ENCODE results near the gene USP6NL. TPM values are rescaled to one million over a fixed set of nuclear protein-coding genes. Genes with fewer than 3 reads are reported as not detected.

Gene USP6NL
- total and polyA plus RNA-seq, 2 of the 8 experiments (the other 6 are each of a cell fraction or from before 2014, with no cell fraction given) = 10.9 to 28.8 TPM

DNA sequence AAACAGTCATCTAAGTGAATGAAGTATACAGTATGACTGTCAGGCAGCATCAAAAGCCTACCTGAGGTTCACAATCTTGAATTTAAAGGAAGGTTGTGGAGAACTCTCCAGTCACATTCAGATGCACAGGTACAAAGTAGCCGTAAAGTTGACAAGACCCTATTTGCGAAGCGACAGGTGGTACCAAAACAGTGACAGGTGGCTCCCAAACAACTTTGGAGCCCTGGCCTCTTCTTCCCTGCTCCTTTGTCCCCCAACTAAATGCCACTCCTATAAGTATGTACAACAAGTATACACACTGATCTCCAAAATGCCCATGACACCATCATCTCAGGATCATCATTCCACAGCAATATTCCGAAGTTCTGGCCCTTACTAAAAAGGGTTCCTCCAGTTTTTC is 53.5 kb downstream of the USP6NL start:
- Histone ChIP-seq H3K4me3 (ENCODE audit: extremely low read depth in 1 of 4, insufficient read depth in 2 of 4, low read depth in 3 of 4, low read length in 4 of 4) (no peak overlapping the region), H4K20me1 (replicated peaks in 1 of 2; ENCODE audit: control insufficient read depth in 1 of 2, insufficient read depth in 2 of 2, low read length in 2 of 2) (peaks cover 2 to 5% of the 10 kb centered on the region in 2 experiments), H3K27ac (ENCODE audit: low read depth, low read length) (no peak overlapping the region), H2BK5ac (ENCODE audit: low read depth, low read length) (no peak overlapping the region), H3K18ac (ENCODE audit: extremely low read depth, low read length) (no peak overlapping the region), H3K9ac (replicated peaks in 1 of 4; ENCODE audit: extremely low read depth in 1 of 4, low read depth in 3 of 4, low read length in 3 of 4) (no peak overlapping the region), H3K79me2 (ENCODE audit: control insufficient read depth in 1 of 2, insufficient read depth in 2 of 2, low read length in 2 of 2) (peaks cover 0 to 89% of the 10 kb centered on the region in 2 experiments; a peak in 3 of 4 replicates), H3K27me3 (replicated peaks in 1 of 4; ENCODE audit: control insufficient read depth in 3 of 4, extremely low read depth in 1 of 4, insufficient read depth in 3 of 4, low read length in 3 of 4) (no peaks in the 10 kb centered on the region), H4K91ac (replicated peaks; ENCODE audit: insufficient read length, low read length) (no peak overlapping the region), H2AK5ac (ENCODE audit: low read depth, low read length) (no peak overlapping the region), H3K23ac (ENCODE audit: insufficient read length) (no peak overlapping the region), H3K4ac (replicated peaks; ENCODE audit: insufficient read length, low read depth, low read length) (no peak overlapping the region), H4K8ac (ENCODE audit: extremely low read depth, insufficient read depth, low read length) (no peak overlapping the region), H2BK12ac (ENCODE audit: low read depth, low read length) (no peak overlapping the region), H2BK20ac (ENCODE audit: low read length) (no peak overlapping the region), H3K23me2 (ENCODE audit: low read depth, low read length) (no peaks in the 10 kb centered on the region), H3K14ac (ENCODE audit: insufficient read length) (no peak overlapping the region), H2BK15ac (ENCODE audit: low read length) (no peak overlapping the region), H2AFZ (ENCODE audit: low read length) (no peak overlapping the region), H3K4me1 (replicated peaks in 1 of 4; ENCODE audit: control insufficient read depth in 3 of 4, insufficient read depth in 4 of 4, low read length in 3 of 4) (no peaks in the 10 kb centered on the region), H4K5ac (ENCODE audit: insufficient read length, low read depth, low read length) (no peak overlapping the region), H3K56ac (replicated peaks; ENCODE audit: insufficient read length, low read depth, low read length) (no peak overlapping the region), H3K79me1 (ENCODE audit: low read depth, low read length) (no peaks in the 10 kb centered on the region; the same call in 1 of the 2 replicates), H3K9me3 (ENCODE audit: insufficient read depth in 2 of 2, low read depth in 1 of 2, low read length in 1 of 2) (no peaks in the 10 kb centered on the region; a peak in 1 of 4 replicates), H3K36me3 (ENCODE audit: control insufficient read depth in 2 of 4, insufficient read depth in 4 of 4, low read length in 3 of 4) (no peaks in the 10 kb centered on the region; a peak in 1 of 8 replicates), H2BK120ac (replicated peaks; ENCODE audit: low read depth, low read length) (no peak overlapping the region), H3K4me2 (ENCODE audit: insufficient read depth in 1 of 2, low read depth in 2 of 2, low read length in 2 of 2) (no peak overlapping the region)
- CTCF ChIA-PET (ENCODE audit: partially characterized antibody) = no interaction called here
- FAIRE-seq (no peak), DNase-seq (ENCODE audit: low read depth in 1 of 2, low spot score in 2 of 2) (no peak)
- WGBS, 2 experiments (ENCODE audit: extremely low coverage in 1 of 2, insufficient coverage in 1 of 2, insufficient read length in 1 of 2, insufficient replicate concordance in 2 of 2, low coverage in 1 of 2, low lambda C conversion rate in 2 of 2, missing lambda C conversion rate in 1 of 2) = 95% methylated on average over 4 of the region's 4 CpGs; no CpG with 5 or more reads in 1 of the 2 experiments
- POLR2A ChIA-PET (ENCODE audit: partially characterized antibody) = no interaction called here
- no peak for TF ChIP-seq POLR2A (IDR thresholded peaks at IDR 0.05; ENCODE audit: control extremely low read depth in 1 of 2, low read depth in 2 of 2, low read length in 2 of 2)
- TF ChIP-seq EZH2 (IDR thresholded peaks at IDR 0.05; ENCODE audit: low read depth, low read length, severe bottlenecking) = no peak
- no peak for TF ChIP-seq ASH2L (IDR thresholded peaks at IDR 0.05; ENCODE audit: low read length)
- TF ChIP-seq JUN (IDR thresholded peaks at IDR 0.05; ENCODE audit: low read depth, low read length) = no peak
- TF ChIP-seq TBP (IDR thresholded peaks at IDR 0.05; ENCODE audit: low read depth, low read length) = no peak
- TF ChIP-seq GTF2F1 (IDR thresholded peaks at IDR 0.05; ENCODE audit: borderline replicate concordance, low read depth, low read length) = no peak
- no peak for TF ChIP-seq EP300 (IDR thresholded peaks at IDR 0.05; ENCODE audit: borderline replicate concordance in 1 of 2, low read depth in 2 of 2, low read length in 2 of 2)
- TF ChIP-seq POU5F1 (IDR thresholded peaks at IDR 0.05; ENCODE audit: low read depth, low read length) = no peak
- TF ChIP-seq ZNF274 (IDR thresholded peaks at IDR 0.05; ENCODE audit: borderline replicate concordance, extremely low read depth, low read length) = no peak
- TF ChIP-seq TAF1 (IDR thresholded peaks at IDR 0.05; ENCODE audit: low read depth, low read length) = no peak
- no peak for TF ChIP-seq BRCA1 (IDR thresholded peaks at IDR 0.05; ENCODE audit: low read depth, low read length)
- no peak for TF ChIP-seq SRF (IDR thresholded peaks at IDR 0.05; ENCODE audit: low read depth, low read length)
- TF ChIP-seq, protein P1, sequence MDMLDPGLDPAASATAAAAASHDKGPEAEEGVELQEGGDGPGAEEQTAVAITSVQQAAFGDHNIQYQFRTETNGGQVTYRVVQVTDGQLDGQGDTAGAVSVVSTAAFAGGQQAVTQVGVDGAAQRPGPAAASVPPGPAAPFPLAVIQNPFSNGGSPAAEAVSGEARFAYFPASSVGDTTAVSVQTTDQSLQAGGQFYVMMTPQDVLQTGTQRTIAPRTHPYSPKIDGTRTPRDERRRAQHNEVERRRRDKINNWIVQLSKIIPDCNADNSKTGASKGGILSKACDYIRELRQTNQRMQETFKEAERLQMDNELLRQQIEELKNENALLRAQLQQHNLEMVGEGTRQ (IDR thresholded peaks at IDR 0.05; ENCODE audit: low read length) = no peak
- TF ChIP-seq RNF2 (IDR thresholded peaks at IDR 0.05; ENCODE audit: borderline replicate concordance, low read depth, low read length, missing control alignments, poor library complexity, severe bottlenecking) = no peak
